ENCODE measurements around the gene GAS6. TPM values are rescaled to one million over a fixed set of nuclear protein-coding genes. Genes with fewer than 3 reads are reported as not detected.
A peak's percentile ranks its signal among the peaks of the same experiment; 100 is the strongest.

The GAS6 gene
- total and polyA plus RNA-seq, 2 donors: 55.1 to 327 TPM

DNA sequence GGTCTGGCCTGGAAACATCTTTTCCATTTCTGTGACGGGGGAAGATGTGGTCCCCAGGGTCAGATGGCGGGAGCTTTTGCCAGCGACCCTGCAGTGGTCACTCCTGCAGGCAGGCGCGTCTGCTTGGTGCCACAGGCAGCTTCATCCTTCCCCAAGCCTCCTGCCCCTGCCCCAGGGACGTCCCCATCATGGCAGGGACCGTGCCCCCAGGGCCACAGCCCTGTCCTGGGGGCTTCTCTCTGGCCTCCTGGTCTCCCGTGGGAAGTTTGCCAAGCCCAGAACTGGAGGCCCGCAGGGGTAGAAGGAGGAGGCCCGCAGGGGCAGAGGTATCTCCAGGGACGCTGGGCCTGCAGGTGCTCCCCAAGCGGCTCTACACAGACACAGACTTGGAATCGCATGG is 57.4 kb downstream of the GAS6 start:
- H3K27ac ChIP-seq (ENCODE audit: low read depth): no peak overlapping the region
- WGBS: 91% methylated on average over 13 of the region's 13 CpGs

DNA sequence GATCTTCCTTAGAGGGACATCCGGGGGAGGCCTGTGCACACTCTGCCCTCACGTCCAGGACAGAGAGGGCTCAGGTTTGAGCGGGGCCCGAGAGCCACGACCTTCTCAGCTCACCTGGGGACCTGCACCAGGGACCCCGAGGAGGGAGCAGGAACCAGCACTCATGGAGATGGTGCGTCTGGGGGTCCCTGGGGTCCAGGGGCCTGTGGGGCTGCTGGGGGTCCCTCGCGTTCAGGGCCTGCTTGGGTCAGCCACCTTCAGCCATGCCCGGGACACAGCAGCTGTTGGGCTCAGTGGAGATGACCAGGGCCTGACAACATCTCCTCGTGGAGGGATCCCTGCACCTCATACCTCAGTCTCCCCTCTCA is 57.8 kb downstream of the GAS6 start:
- no peak overlapping the region for H3K4me3 ChIP-seq (ENCODE audit: low read depth, low read length)
- no peak overlapping the region for H3K27ac ChIP-seq (ENCODE audit: low read depth)
- 92% methylated on average over 11 of the region's 11 CpGs for WGBS
- H3K36me3 ChIP-seq (ENCODE audit: insufficient read depth): no peaks in the 10 kb centered on the region
- no peak for DNase-seq (ENCODE audit: extremely low spot score)
- no peaks in the 10 kb centered on the region for H3K4me1 ChIP-seq (ENCODE audit: insufficient read depth)

More for the DNA sequence above, 57.4 kb downstream of the GAS6 start:
- no peak overlapping the region for H3K4me3 ChIP-seq (ENCODE audit: low read depth, low read length)
- H3K4me1 ChIP-seq (ENCODE audit: insufficient read depth): no peaks in the 10 kb centered on the region
- DNase-seq (ENCODE audit: extremely low spot score): no peak
- no peaks in the 10 kb centered on the region for H3K36me3 ChIP-seq (ENCODE audit: insufficient read depth)

DNA sequence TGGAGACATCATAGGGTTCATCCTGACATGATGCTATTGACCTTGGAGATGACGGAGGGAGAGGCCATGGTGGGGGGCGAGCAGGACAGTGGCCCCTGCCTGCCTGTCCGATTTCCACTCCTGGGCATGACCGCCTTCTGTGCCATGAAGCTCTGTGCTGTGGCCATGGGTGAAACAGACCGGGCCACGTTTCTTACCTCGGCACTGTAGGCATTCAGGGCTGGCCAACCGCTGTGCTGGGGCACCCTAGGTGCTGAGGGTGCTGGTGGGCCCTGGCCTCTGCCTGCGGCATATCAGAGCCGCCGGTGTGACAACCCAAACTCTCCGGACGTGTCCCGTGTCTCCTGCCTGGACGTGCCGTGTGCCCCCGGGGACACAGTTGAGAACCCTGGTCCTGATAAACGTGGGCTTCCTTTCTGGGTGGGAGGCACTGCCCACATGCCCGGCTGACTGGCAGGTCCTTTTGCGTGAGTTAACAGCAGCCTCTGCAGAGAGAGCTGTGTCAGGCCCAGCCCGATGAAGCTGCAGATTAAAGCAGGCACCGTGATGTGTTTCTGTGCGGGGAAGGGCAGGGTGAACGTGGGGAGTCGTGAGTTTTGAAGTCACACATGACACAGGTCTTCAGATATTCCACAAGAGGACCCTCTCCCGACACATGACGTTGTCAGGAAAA is 58.3 kb downstream of the GAS6 start:
- Histone ChIP-seq H3K4me3 (ENCODE audit: low read depth, low read length) (no peak overlapping the region), H3K4me1 (ENCODE audit: insufficient read depth) (no peaks in the 10 kb centered on the region), H3K36me3 (ENCODE audit: insufficient read depth) (no peaks in the 10 kb centered on the region), H3K27ac (ENCODE audit: low read depth) (no peak overlapping the region)
- 92% methylated on average over 27 of the region's 27 CpGs for WGBS
- DNase-seq (ENCODE audit: extremely low spot score): no peak

DNA sequence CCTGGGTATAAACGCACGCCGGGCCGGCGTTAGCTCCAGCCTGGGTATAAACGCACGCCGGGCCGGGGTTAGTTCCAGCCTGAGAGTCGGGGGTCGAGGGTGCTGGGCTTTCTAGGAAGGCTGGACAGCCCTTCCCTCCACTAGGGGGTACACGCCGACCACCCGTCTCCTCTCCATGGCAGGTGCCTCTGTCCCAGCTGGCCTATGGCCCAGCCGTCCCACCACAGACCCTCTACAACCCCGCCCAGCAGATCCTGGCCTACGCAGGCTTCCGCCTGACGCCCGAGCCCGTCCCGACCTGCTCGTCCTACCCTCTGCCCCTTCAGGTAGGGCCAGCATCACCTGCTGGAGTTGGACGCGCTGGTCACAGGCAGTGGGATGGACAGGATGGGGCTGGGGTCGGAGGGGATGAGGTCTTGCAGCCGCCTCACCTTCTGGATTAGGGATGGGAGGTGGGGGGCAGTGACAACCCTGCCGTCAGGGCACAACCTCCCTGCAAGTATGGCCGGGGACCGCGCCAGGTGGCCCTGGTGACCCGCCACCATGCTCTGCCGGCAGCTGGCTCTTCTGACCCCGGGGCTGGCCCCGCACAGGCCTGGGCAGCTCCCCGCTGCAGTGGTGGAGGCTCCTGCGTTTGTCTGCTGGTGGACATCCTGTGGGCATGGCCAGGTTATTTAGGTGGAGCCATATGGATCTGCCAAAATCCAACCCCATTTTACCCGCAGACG is 59.0 kb downstream of the GAS6 start:
- Histone ChIP-seq H3K36me3 (ENCODE audit: insufficient read depth) (no peaks in the 10 kb centered on the region), H3K27ac (ENCODE audit: low read depth) (no peak overlapping the region), H3K4me1 (ENCODE audit: insufficient read depth) (no peaks in the 10 kb centered on the region), H3K4me3 (ENCODE audit: low read depth, low read length) (no peak overlapping the region)
- 94% methylated on average over 39 of the region's 39 CpGs for WGBS
- no peak for DNase-seq (ENCODE audit: extremely low spot score)

- H3K4me1 ChIP-seq (ENCODE audit: insufficient read depth): no peaks in the 10 kb centered on the region
- no peak overlapping the region for H3K4me3 ChIP-seq (ENCODE audit: low read depth, low read length)
- 66% methylated on average over 34 of the region's 34 CpGs for WGBS
- no peak for DNase-seq (ENCODE audit: extremely low spot score)
- H3K36me3 ChIP-seq (ENCODE audit: insufficient read depth): no peaks in the 10 kb centered on the region
- H3K27ac ChIP-seq (ENCODE audit: low read depth): no peak overlapping the region
These were observed 59.7 kb downstream of the GAS6 start for GRCh38 chr13:113804017-113804702.

- H3K4me1 ChIP-seq (ENCODE audit: insufficient read depth): no peaks in the 10 kb centered on the region
- H3K27ac ChIP-seq (ENCODE audit: low read depth): no peak overlapping the region
These were observed 60.4 kb downstream of the GAS6 start for GRCh38 chr13:113803409-113804016.

DNA sequence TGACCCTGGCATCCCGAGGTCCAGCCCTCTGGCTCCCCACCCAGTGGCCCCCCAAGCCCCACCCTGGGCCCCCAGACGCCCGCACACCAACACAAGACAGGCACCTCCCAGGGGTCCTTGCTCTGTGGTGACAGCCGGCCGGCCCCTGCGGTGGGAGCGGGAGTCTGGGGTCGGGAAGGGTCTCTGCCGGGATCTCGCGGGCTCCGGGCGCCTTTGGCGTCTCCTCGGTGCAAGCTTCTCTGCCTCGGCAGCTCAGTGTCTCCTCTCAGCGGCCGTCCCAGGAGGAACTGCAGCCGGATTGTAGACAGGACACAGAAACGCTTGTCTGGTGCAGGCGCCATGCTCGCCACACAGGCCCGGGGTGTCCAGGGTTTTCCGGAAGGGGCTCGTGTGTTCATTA is 61.1 kb downstream of the GAS6 start:
- 77% methylated on average over 25 of the region's 25 CpGs for WGBS
- DNase-seq (ENCODE audit: extremely low spot score): no peak

More at GRCh38 chr13:113803409-113804016, 60.4 kb downstream of the GAS6 start:
- WGBS: 86% methylated on average over 32 of the region's 32 CpGs
- H3K4me3 ChIP-seq (ENCODE audit: low read depth, low read length): no peak overlapping the region
- DNase-seq (ENCODE audit: extremely low spot score): no peak
- H3K36me3 ChIP-seq (ENCODE audit: insufficient read depth): no peaks in the 10 kb centered on the region

DNA sequence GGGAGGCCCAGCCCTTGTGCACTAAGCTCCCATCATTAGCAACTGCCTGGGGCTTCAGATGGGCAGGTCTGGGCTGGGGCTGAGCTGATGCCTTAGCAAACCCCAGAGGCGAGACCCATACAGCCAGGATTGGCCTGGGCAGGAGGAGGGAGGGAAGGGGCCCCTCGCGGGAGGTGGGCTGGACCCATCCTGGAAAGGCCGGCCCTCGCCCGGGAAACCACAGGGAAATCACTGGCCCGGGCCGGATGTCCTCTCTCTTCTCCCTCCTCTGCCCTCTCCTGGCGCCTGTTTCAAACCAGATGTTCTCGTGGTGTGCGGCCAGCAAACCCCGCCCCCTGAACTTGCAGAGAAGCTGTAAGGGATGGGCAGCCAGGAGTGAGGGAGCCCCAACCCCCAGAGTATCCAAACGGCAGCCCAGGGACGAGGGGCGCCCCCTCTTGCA is 61.8 kb downstream of the GAS6 start:
- H3K4me1 ChIP-seq (ENCODE audit: insufficient read depth): no peaks in the 10 kb centered on the region
- no peak overlapping the region for H3K4me3 ChIP-seq (ENCODE audit: low read depth, low read length)
- 25% methylated on average over 15 of the region's 15 CpGs for WGBS
- peak; percentile 49 for DNase-seq (ENCODE audit: extremely low spot score)
- H3K27ac ChIP-seq (ENCODE audit: low read depth): no peak overlapping the region
- H3K36me3 ChIP-seq (ENCODE audit: insufficient read depth): no peaks in the 10 kb centered on the region

More for the DNA sequence above, 61.1 kb downstream of the GAS6 start:
- Histone ChIP-seq H3K27ac (ENCODE audit: low read depth) (no peak overlapping the region), H3K4me1 (ENCODE audit: insufficient read depth) (no peaks in the 10 kb centered on the region), H3K4me3 (ENCODE audit: low read depth, low read length) (no peak overlapping the region), H3K36me3 (ENCODE audit: insufficient read depth) (no peaks in the 10 kb centered on the region)

DNA sequence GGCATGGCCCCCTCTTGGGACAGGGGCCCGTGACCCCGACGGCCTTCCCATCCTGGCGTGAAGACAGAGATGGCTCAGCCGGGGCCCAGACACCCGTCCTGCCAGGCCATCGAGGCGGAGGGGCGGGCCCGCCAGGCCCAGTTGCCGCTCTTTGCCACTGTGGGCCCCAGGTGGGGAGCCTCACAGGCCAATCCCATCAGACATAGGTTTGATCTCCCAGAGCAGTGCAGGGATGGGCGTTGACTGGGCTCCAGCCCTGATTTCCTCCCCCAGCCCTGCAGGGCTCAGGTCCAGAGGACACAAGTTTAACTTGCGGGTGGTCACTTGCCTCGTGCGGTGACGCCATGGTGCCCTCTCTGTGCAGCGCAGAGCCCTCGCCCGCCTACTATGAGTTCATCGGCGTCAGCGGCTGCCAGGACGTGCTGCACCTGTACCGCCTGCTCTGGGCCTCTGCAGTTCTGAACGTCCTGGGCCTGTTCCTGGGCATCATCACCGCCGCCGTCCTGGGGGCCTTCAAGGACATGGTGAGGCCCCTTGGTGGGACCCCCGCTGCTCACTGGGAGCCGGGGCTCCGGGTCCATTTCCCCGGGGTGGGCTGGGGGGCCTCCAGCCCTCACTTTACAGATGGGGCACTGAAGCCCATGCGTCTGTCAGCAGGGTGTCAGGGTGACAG is 62.5 kb downstream of the GAS6 start:
- no peak for DNase-seq (ENCODE audit: extremely low spot score)
- no peaks in the 10 kb centered on the region for H3K4me1 ChIP-seq (ENCODE audit: insufficient read depth)
- 90% methylated on average over 33 of the region's 33 CpGs for WGBS
- no peaks in the 10 kb centered on the region for H3K36me3 ChIP-seq (ENCODE audit: insufficient read depth)
- H3K4me3 ChIP-seq (ENCODE audit: low read depth, low read length): no peak overlapping the region
- H3K27ac ChIP-seq (ENCODE audit: low read depth): no peak overlapping the region

- Histone ChIP-seq H3K4me3 (ENCODE audit: low read depth, low read length) (no peak overlapping the region), H3K4me1 (ENCODE audit: insufficient read depth) (no peaks in the 10 kb centered on the region), H3K36me3 (ENCODE audit: insufficient read depth) (no peaks in the 10 kb centered on the region), H3K27ac (ENCODE audit: low read depth) (no peak overlapping the region)
- no peak for DNase-seq (ENCODE audit: extremely low spot score)
- WGBS: 83% methylated on average over 10 of the region's 10 CpGs
These were observed 63.3 kb downstream of the GAS6 start for GRCh38 chr13:113800576-113800926.

DNA sequence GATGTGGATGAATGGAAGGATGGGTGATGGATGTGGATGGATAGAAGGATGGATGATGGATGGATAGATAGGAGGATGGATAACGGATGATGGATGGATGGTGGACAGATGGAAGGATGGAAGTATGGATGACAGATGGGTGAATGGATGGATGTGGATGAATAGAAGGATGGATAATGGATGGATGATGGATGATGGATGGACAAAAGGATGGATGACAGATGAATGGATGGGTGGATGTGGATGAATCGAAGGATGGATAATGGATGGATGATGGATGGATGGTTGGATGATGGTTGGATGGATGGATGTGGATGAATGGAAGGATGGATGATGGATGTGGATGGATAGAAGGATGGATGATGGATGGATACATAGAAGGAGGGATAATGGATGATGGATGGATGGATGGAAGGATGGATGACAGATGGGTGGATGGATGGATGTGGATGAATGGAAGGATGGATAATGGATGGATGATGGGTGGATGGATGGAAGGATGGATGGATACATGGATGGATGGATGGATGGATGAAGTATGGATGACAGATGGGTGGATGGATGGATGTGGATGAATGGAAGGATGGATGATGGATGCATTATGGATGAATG is 65.6 kb downstream of the GAS6 start:
- Histone ChIP-seq H3K4me1 (ENCODE audit: insufficient read depth) (no peaks in the 10 kb centered on the region), H3K27ac (ENCODE audit: low read depth) (no peak overlapping the region), H3K36me3 (ENCODE audit: insufficient read depth) (no peaks in the 10 kb centered on the region), H3K4me3 (ENCODE audit: low read depth, low read length) (no peak overlapping the region)
- DNase-seq (ENCODE audit: extremely low spot score): no peak
- 82% methylated on average over 2 of the region's 2 CpGs for WGBS

DNA sequence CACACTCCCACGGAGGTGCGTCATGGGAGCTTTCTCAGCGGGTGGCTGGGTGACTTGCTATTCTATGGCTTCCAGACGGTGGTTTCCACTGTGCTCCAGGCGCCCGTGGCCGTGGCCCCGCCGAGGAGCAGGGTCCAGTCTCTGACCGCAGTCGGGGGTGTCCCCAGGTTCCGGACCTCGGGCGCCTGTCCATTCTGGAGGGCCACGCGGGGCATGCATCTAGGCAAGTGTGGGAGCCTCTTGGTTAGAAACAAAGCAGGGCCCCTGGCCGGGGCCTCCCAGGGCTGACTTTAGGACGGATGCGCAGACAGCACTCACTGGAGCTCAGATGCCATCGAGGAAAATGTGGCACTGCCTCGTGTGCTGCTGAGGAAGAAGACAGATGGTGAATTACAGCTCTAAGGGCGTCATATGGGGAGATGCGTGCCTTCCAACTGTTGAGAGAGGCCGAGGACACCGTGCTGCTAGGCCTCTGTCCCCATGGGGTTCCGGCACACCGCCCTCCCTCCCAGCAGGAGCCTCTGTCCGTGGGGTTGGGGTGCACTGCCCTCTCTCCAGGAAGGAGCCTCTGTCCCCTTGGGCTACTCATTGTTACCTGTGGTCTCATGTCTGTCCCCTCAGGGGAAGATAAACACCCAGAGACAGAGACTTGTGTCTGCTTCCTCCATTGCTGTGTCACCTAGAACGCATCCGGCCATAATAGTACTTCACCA is 66.8 kb downstream of the GAS6 start:
- no peak overlapping the region for H3K27ac ChIP-seq (ENCODE audit: low read depth)
- no peak for DNase-seq (ENCODE audit: extremely low spot score)
- 91% methylated on average over 30 of the region's 30 CpGs for WGBS

More for the DNA sequence above, 66.8 kb downstream of the GAS6 start:
- Histone ChIP-seq H3K4me1 (ENCODE audit: insufficient read depth) (no peaks in the 10 kb centered on the region), H3K4me3 (ENCODE audit: low read depth, low read length) (no peak overlapping the region), H3K36me3 (ENCODE audit: insufficient read depth) (no peaks in the 10 kb centered on the region)
